Hypothalamus (tissue), 51 donors: ENCODE measurements around the gene GRK1.

Source experiments
- DNase-seq, 51 donors: peaks; one replicate each; lab custom pipeline; 2025; lab: John Stamatoyannopoulos, UW

GRK1 gene

GRCh38 chr13:113768018-113768905 is 101.2 kb downstream of the GRK1 start:
- DNase-seq = no peak

DNA sequence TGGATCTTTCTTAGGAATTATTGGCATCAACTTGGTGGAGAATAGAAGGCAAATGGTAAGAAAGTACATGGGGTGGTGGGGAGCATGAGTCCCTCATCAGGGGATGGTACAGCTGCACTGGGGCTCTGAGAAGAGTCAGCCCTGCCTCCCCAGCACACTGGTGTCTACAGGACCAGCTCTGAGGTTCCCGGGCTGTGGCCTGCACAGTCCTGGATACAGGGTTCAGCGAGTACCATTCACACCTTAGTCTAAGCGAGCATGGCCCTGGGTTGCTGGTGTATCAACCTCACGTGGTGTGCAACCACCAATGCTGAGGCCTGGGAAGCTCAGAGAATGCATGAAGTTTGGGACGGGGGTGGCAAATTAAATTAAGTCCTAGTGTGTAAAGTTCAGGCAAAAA is 102.1 kb downstream of the GRK1 start:
- DNase-seq = no peak

GRCh38 chr13:113769881-113770280 is 102.9 kb downstream of the GRK1 start:
- no peak for DNase-seq

- DNase-seq = no peak
Observed at GRCh38 chr13:113770441-113770840, 103.4 kb downstream of the GRK1 start.

DNA sequence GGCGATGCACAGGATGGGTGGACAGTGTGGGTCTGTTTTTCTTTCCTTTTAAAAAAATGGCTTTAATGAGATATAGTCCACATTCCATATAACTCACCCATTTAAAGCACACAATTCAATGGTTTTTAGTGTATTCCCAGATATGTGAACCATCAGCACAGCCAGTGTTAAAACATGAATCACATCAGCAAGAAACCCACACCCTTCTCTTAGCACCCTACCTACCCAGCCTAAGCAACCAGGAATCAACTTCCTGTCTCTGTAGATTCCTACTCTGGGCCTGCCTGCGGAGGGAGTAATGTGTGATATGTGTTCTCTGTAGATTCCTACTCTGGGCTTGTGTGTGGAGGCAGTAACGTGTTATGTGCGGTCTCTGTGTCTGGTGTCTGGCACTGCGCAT is 103.9 kb downstream of the GRK1 start:
- DNase-seq = no peak

DNA sequence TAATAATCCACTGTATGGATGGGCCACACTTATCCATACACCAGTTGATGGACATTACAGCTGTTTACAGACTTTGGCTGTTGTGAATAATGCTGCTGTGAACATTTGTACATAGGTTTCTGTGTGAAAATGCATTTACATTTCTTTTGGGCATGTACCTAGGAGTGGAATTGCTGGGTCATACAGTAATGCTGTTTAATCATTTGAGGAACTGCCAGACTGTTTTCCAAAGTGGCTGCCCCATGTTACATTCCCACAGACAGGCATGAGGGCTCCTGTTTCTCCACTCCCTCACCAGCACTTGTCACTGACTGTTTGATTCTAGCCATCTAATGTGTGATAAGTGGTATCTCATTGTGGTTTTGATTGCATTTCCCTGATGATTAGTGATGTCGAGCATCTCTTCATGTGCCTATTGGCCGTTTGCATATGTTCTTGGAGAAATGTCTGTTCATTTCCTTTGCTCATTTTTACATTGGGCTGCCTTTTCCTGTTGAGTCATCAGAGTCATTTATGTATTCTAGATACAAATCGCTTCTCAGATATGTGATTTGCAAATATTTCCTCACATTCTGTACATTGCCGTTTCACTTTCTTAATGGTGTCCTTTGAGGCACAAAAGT is 104.8 kb downstream of the GRK1 start:
- no peak for DNase-seq

DNA sequence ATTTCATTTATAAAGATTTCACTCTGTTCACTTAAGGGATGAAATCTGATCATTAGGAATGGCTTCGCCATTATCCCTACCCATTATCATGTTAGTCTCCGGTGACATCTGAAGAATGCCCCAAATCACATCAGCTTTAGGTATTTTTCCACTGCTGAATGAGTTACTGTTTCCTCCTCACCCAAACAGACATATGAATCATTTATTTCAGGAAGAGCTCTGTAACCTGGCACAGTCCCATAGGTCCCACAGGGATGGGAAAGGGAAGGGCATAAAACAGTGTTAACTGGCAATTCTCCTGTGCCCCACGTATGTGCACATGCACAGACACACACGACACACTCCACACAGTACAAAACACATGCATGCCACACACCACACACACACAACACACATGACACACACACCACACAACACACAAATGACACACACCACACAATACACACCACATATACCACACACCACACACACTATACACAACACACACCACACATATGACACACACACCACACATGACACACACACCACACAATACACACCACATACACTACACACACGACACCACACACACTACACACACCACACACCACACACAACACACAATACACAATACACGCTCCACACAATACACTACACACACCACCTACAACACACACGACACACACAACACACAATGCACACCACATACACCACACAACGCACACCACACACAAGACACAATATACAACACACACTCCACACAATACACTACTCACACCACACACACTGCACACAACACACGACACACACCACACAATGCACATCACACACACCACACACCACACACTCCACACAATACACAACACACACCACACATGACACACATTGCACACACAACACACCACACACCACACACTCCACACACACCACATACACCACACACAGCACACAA is 107.4 kb downstream of the GRK1 start:
- DNase-seq = no peak

GRCh38 chr13:113775451-113776145 is 108.6 kb downstream of the GRK1 start:
- no peak for DNase-seq

- no peak for DNase-seq
Observed at GRCh38 chr13:113776231-113777125, 109.5 kb downstream of the GRK1 start.

- DNase-seq = no peak
Observed at GRCh38 chr13:113777311-113778260, 110.6 kb downstream of the GRK1 start.

DNA sequence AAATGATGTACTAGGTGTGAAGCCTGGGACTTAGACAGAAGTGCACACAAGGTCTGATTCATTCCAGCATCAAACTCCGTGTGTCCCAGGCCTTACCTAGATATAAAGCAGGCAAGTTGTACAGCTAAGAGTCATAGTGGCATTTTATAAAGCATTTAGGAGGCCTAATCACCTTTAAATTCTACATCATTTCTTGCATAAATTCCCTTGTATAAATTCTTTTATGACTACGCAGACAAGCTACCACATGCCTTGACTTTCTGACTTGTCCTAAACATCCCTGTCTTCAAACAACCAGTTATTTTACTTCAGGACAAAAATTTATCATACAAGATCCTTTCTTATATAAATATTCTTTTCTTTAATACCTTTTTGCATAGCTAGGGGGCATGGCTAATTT is 114.6 kb downstream of the GRK1 start:
- DNase-seq = no peak

DNA sequence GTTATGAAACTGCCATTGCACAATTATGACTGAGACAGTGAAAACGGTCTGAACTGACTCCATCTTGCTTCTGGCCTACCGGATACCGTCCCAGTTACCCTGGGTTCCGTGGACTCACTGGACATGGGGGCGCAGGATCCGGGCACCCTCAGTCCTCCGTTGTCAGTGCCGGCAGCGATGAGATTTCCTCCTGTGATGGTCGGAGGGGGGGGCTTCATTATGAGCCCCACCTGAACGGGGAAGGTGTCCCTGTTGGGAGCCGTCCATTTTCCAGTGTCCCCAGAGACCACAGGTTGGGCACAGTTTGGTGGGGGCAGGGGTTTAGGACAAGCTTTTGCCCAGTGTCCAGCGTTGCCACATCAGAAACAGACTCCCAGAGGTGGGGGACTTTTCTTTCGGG is 115.5 kb downstream of the GRK1 start:
- DNase-seq = no peak

DNA sequence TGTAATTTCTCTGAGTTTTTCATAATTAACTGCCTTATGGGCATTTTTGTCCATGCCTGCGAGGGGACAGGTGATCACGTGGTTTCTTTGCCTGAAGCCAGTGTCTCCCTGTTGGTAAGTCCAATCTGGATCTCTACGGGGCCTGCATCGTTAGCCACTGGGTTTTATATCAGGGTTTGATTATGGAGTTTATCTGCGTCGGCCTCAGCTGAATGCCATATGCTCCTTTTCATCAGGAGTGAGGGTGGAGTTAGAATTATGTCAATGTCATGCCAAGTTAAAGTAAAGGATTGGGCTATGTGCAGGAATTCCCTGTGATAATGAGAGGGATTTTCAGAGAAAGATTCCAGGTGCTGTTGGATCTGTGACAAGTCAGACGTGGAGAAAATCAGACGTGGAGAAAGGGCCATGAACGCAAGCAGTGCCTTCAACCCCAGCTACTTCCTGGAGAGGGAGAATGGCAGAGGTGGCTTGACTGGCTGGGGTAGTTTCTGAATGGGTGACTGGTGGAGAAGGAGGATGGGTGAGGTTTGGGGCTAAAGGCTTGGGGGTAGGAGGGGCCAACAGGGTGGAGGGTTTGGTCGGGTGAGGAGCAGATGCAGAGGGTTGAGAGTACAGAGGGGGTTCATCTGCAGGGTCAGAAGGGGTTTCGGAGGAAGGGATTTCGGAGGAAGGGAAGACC is 116.3 kb downstream of the GRK1 start:
- DNase-seq = no peak

DNA sequence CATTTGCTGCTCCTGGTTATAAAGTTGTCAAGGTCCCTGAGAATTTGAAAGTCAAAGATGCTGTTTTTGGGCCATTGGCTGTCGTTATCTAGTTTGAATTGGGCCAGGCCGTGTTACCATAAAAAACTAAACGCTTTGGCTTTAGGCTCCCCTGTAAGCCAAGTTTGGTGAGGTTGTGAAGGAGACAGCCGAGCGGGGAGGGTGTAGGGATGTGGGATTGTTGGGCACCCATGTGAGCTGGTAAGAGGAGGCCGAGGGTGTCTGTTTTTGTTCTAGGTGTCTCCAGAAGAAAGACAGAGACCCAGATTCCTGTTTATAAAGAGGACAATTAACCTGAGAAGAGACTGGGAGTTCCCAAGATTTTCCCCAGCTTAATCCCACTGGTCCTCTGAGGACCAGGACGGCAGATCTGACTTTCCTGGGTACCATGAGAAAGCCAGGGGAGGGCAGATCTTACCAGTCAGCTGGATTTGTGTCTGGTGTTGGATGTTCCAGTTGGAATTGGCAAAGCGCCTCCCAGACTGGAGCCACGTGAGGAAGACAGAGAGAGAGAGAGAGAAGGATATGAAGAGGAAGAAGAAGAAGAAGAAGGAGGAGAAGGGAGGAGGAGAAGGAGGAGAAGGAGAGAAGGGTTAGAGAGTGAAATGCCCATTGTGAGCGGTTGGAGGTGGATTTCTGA is 117.1 kb downstream of the GRK1 start:
- no peak for DNase-seq

- DNase-seq = no peak
Observed at GRCh38 chr13:113784645-113785024, 117.6 kb downstream of the GRK1 start.

GRCh38 chr13:113785051-113786010 is 118.3 kb downstream of the GRK1 start:
- no peak for DNase-seq
